Peyer's patch (tissue), 4 donors: ENCODE results near the gene PDE11A. TPM values are rescaled to one million over a fixed set of nuclear protein-coding genes. Genes with fewer than 3 reads are reported as not detected.
A peak's percentile ranks its signal among the peaks of the same experiment; 100 is the strongest.

Experiments
- DNase-seq, 3 donors: peaks; one replicate each; pipeline ENCODE4 v3.0.0-alpha.2; 2017 to 2019
- H3K27ac ChIP-seq, 4 donors: fragments of 200-600 bp; sonication (generic); one replicate each; pipeline ENCODE4 v1.5.1; 2016 to 2019
- H3K27me3 ChIP-seq, 2 donors: fragments of 200-600 bp; sonication (generic); one replicate each; pipeline ENCODE4 v1.5.1; 2019
- H3K36me3 ChIP-seq, 3 donors: fragments of 200-600 bp; sonication (generic); one replicate each; pipeline ENCODE4 v1.5.1; 2016 to 2019
- H3K4me1 ChIP-seq, 4 donors: fragments of 200-600 bp; sonication (generic); one replicate each; pipeline ENCODE4 v1.5.1; 2016 to 2019
- H3K4me3 ChIP-seq, 4 donors: fragments of 200-600 bp; sonication (generic); 1 replicate in 3 of 4; 2 replicates in 1 of 4; pipeline ENCODE4 v1.5.1; 2016 to 2019; ENCODE audit warnings: mild to moderate bottlenecking in 1 of 4
- H3K9me3 ChIP-seq, 4 donors: fragments of 200-600 bp; sonication (generic); one replicate each; pipeline ENCODE4 v1.5.1; 2016 to 2019; ENCODE audit warnings: mild to moderate bottlenecking in 1 of 4
- CTCF ChIP-seq, 6 experiments: fragments of 450-650 bp in 4 of 6; fragments of 200-600 bp in 2 of 6; sonication (generic) in 1 of 6; IDR thresholded peaks; one replicate each; pipeline ENCODE4 v1.5.1; 2017 to 2019; ENCODE audit warnings: antibody characterized with exemption in 6 of 6, mild to moderate bottlenecking in 3 of 6, moderate library complexity in 1 of 6
- POLR2A ChIP-seq, 2 donors: fragments of 450-650 bp; IDR thresholded peaks; one replicate each; pipeline ENCODE4 v1.5.1; 2017; ENCODE audit warnings: antibody characterized with exemption in 2 of 2, mild to moderate bottlenecking in 2 of 2, moderate library complexity in 2 of 2
- total RNA-seq, 4 donors: library from RNA; depleted of rRNA; stranded (reverse); fragments of >200 nt; gene quantifications; one replicate each; pipeline ENCODE4 v1.1.0, GENCODE V29; 2016

Gene PDE11A
- total RNA-seq, 4 donors from 2014 or later = 1.6 to 2.1 (median 1.7) TPM

GRCh38 chr2:177694348-177694747, 378.2 kb downstream of the PDE11A start:
- H3K9me3 ChIP-seq = no peaks in the 10 kb centered on the region
- no peak for DNase-seq
- no peaks in the 10 kb centered on the region for H3K36me3 ChIP-seq
- no peak for TF ChIP-seq CTCF (IDR thresholded peaks at IDR 0.05)
- no peak for TF ChIP-seq POLR2A (IDR thresholded peaks at IDR 0.05)
- no peaks in the 10 kb centered on the region for H3K27me3 ChIP-seq
- H3K27ac ChIP-seq = no peak overlapping the region
- no peaks in the 10 kb centered on the region for H3K4me1 ChIP-seq
- H3K4me3 ChIP-seq = no peak overlapping the region

GRCh38 chr2:177693658-177694339, 378.8 kb downstream of the PDE11A start:
- H3K9me3 ChIP-seq = no peaks in the 10 kb centered on the region
- no peak for TF ChIP-seq POLR2A (IDR thresholded peaks at IDR 0.05)
- no peak for TF ChIP-seq CTCF (IDR thresholded peaks at IDR 0.05)
- no peak for DNase-seq

GRCh38 chr2:177692783-177693269, 379.8 kb downstream of the PDE11A start:
- Histone ChIP-seq H3K27me3 (no peaks in the 10 kb centered on the region), H3K9me3 (no peaks in the 10 kb centered on the region), H3K4me3 (no peak overlapping the region), H3K4me1 (no peaks in the 10 kb centered on the region), H3K36me3 (no peaks in the 10 kb centered on the region), H3K27ac (no peak overlapping the region)
- TF ChIP-seq POLR2A (IDR thresholded peaks at IDR 0.05) = no peak
- TF ChIP-seq CTCF (IDR thresholded peaks at IDR 0.05) = peak in 1 of 6 experiments; percentile 11
- DNase-seq = no peak

More at GRCh38 chr2:177693658-177694339, 378.8 kb downstream of the PDE11A start:
- Histone ChIP-seq H3K27me3 (no peaks in the 10 kb centered on the region), H3K4me1 (no peaks in the 10 kb centered on the region), H3K27ac (no peak overlapping the region), H3K36me3 (no peaks in the 10 kb centered on the region), H3K4me3 (no peak overlapping the region)

GRCh38 chr2:177692042-177692782, 380.4 kb downstream of the PDE11A start:
- Histone ChIP-seq H3K9me3 (no peaks in the 10 kb centered on the region), H3K4me1 (no peaks in the 10 kb centered on the region), H3K27me3 (no peaks in the 10 kb centered on the region), H3K27ac (no peak overlapping the region), H3K4me3 (no peak overlapping the region), H3K36me3 (no peaks in the 10 kb centered on the region)
- DNase-seq = no peak
- TF ChIP-seq POLR2A (IDR thresholded peaks at IDR 0.05) = no peak
- no peak for TF ChIP-seq CTCF (IDR thresholded peaks at IDR 0.05)

GRCh38 chr2:177691177-177691576, 381.4 kb downstream of the PDE11A start:
- no peak for DNase-seq
- no peak overlapping the region for H3K4me3 ChIP-seq
- H3K27me3 ChIP-seq = no peaks in the 10 kb centered on the region
- no peaks in the 10 kb centered on the region for H3K9me3 ChIP-seq
- H3K4me1 ChIP-seq = no peaks in the 10 kb centered on the region
- TF ChIP-seq POLR2A (IDR thresholded peaks at IDR 0.05) (no peak), CTCF (IDR thresholded peaks at IDR 0.05) (peak in 1 of 6 experiments; percentile 4)
- no peak overlapping the region for H3K27ac ChIP-seq
- H3K36me3 ChIP-seq = no peaks in the 10 kb centered on the region
